ENCODE data around the gene URM1. TPM values are rescaled to one million over a fixed set of nuclear protein-coding genes. Genes with fewer than 3 reads are reported as not detected.
A peak's percentile ranks its signal among the peaks of the same experiment; 100 is the strongest.
"Not testable (repeated sequence)": the region's sequence is repeated elsewhere in the genome, so short reads cannot be mapped to it uniquely, and the experiment has no call there.

The URM1 gene
- polyA plus RNA-seq (ENCODE audit: insufficient read length in 3 of 3), result 10 to 100 TPM; 54.6 to 62.9 (median 55.4) TPM
- long read RNA-seq, donor 1, transcript URM1-203 (5 exons, 2,650 nt), result major isoform, 21 of 71 reads
- long read RNA-seq, donor 1, partial matches to known transcripts, result 50 of 71 reads
- long read RNA-seq, donor 1, other reads (novel, unspliced or antisense), result 0 of 71 reads
- long read RNA-seq, donor 2, transcript URM1-203 (5 exons, 2,650 nt), result major isoform, 16 of 18 reads
- long read RNA-seq, donor 2, partial matches to known transcripts, result 0 of 18 reads
- long read RNA-seq, donor 2, other reads (novel, unspliced or antisense), result 0 of 18 reads
- long read RNA-seq, donor 3, transcript URM1-203 (5 exons, 2,650 nt), result major isoform, 40 of 47 reads
- long read RNA-seq, donor 3, partial matches to known transcripts, result 5 of 47 reads
- long read RNA-seq, donor 3, other reads (novel, unspliced or antisense), result 0 of 47 reads
- long read RNA-seq, donor 4, transcript URM1-203 (5 exons, 2,650 nt), result major isoform, 18 of 21 reads
- long read RNA-seq, donor 4, partial matches to known transcripts, result 0 of 21 reads
- long read RNA-seq, donor 4, other reads (novel, unspliced or antisense), result 0 of 21 reads
- long read RNA-seq, donor 5, result 0 reads
- long read RNA-seq, donor 6, transcript URM1-203 (5 exons, 2,650 nt), result major isoform, 17 of 19 reads
- long read RNA-seq, donor 6, partial matches to known transcripts, result 0 of 19 reads
- long read RNA-seq, donor 6, other reads (novel, unspliced or antisense), result 0 of 19 reads
- long read RNA-seq, donor 7, transcript URM1-203 (5 exons, 2,650 nt), result major isoform, 32 of 44 reads
- long read RNA-seq, donor 7, partial matches to known transcripts, result 5 of 44 reads
- long read RNA-seq, donor 7, other reads (novel, unspliced or antisense), result 0 of 44 reads
- long read RNA-seq, donor 8, transcript URM1-203 (5 exons, 2,650 nt), result major isoform, 31 of 45 reads
- long read RNA-seq, donor 8, partial matches to known transcripts, result 5 of 45 reads
- long read RNA-seq, donor 8, other reads (novel, unspliced or antisense), result 5 of 45 reads
- long read RNA-seq, donor 9, transcript URM1-203 (5 exons, 2,650 nt), result major isoform, 23 of 26 reads
- long read RNA-seq, donor 9, partial matches to known transcripts, result 0 of 26 reads
- long read RNA-seq, donor 9, other reads (novel, unspliced or antisense), result 0 of 26 reads
- long read RNA-seq, donor 10, transcript URM1-203 (5 exons, 2,650 nt), result major isoform, 23 of 87 reads
- long read RNA-seq, donor 10, partial matches to known transcripts, result 61 of 87 reads
- long read RNA-seq, donor 10, other reads (novel, unspliced or antisense), result 0 of 87 reads
- long read RNA-seq, donor 11, transcript URM1-203 (5 exons, 2,650 nt), result major isoform, 20 of 31 reads
- long read RNA-seq, donor 11, partial matches to known transcripts, result 9 of 31 reads
- long read RNA-seq, donor 11, other reads (novel, unspliced or antisense), result 0 of 31 reads
- long read RNA-seq, donor 12, transcript URM1-203 (5 exons, 2,650 nt), result major isoform, 9 of 16 reads
- long read RNA-seq, donor 12, partial matches to known transcripts, result 6 of 16 reads
- long read RNA-seq, donor 12, other reads (novel, unspliced or antisense), result 0 of 16 reads
- long read RNA-seq, donor 13, result 0 reads
- long read RNA-seq, donor 14, transcript URM1-203 (5 exons, 2,650 nt), result major isoform, 20 of 56 reads
- long read RNA-seq, donor 14, partial matches to known transcripts, result 35 of 56 reads
- long read RNA-seq, donor 14, other reads (novel, unspliced or antisense), result 0 of 56 reads
- long read RNA-seq, donor 15, transcript URM1-203 (5 exons, 2,650 nt), result major isoform, 11 of 12 reads
- long read RNA-seq, donor 15, partial matches to known transcripts, result 0 of 12 reads
- long read RNA-seq, donor 15, other reads (novel, unspliced or antisense), result 0 of 12 reads
- long read RNA-seq, donor 16, transcript URM1-203 (5 exons, 2,650 nt), result major isoform, 68 of 196 reads
- long read RNA-seq, donor 16, partial matches to known transcripts, result 119 of 196 reads
- long read RNA-seq, donor 16, other reads (novel, unspliced or antisense), result 0 of 196 reads

- DNase-seq (ENCODE audit: extremely low read depth in 1 of 11, low read depth in 9 of 11, low spot score in 4 of 11), result peak; percentile 86 to 98 (median 94)
Observed at GRCh38 chr9:128370752-128371629, at the start of gene URM1. URM1 (plus strand) TSS chr9:128371374; CDS start chr9:128371381, 7 bp downstream.

GRCh38 chr9:128321879-128322403, 49.2 kb upstream of the URM1 start:
- DNase-seq (ENCODE audit: extremely low read depth in 1 of 11, low read depth in 9 of 11, low spot score in 4 of 11), result no peak

GRCh38 chr9:128322404-128323211, 48.6 kb upstream of the URM1 start, which contains the start of the genes COQ4 and TRUB2:
COQ4 (plus strand) TSS chr9:128322839; CDS start chr9:128322859, 20 bp downstream.
TRUB2 (minus strand) TSS chr9:128322447; CDS start chr9:128322408, 39 bp downstream.
- peak; percentile 84 to 98 (median 93) for DNase-seq (ENCODE audit: extremely low read depth in 1 of 11, low read depth in 9 of 11, low spot score in 4 of 11)

GRCh38 chr9:128323212-128323730, 47.9 kb upstream of the URM1 start:
- no peak for DNase-seq (ENCODE audit: extremely low read depth in 1 of 11, low read depth in 9 of 11, low spot score in 4 of 11)

- no peak for DNase-seq (ENCODE audit: extremely low read depth in 1 of 11, low read depth in 9 of 11, low spot score in 4 of 11)
Observed at GRCh38 chr9:128323791-128324190, 47.4 kb upstream of the URM1 start.

GRCh38 chr9:128324401-128324800, 46.8 kb upstream of the URM1 start:
- DNase-seq (ENCODE audit: extremely low read depth in 1 of 11, low read depth in 9 of 11, low spot score in 4 of 11), result no peak

GRCh38 chr9:128325629-128326028, 45.5 kb upstream of the URM1 start:
- no peak for DNase-seq (ENCODE audit: extremely low read depth in 1 of 11, low read depth in 9 of 11, low spot score in 4 of 11)

- DNase-seq (ENCODE audit: extremely low read depth in 1 of 11, low read depth in 9 of 11, low spot score in 4 of 11), result no peak
Observed at GRCh38 chr9:128333451-128333869, 37.7 kb upstream of the URM1 start.

GRCh38 chr9:128335161-128335560, 36.0 kb upstream of the URM1 start:
- no peak for DNase-seq (ENCODE audit: extremely low read depth in 1 of 11, low read depth in 9 of 11, low spot score in 4 of 11)

GRCh38 chr9:128335914-128336313, 35.3 kb upstream of the URM1 start:
- DNase-seq (ENCODE audit: extremely low read depth in 1 of 11, low read depth in 9 of 11, low spot score in 4 of 11), result no peak

GRCh38 chr9:128337936-128338335, 33.2 kb upstream of the URM1 start:
- DNase-seq (ENCODE audit: extremely low read depth in 1 of 11, low read depth in 9 of 11, low spot score in 4 of 11), result no peak

- DNase-seq (ENCODE audit: extremely low read depth in 1 of 11, low read depth in 9 of 11, low spot score in 4 of 11), result not testable (repeated sequence)
Observed at GRCh38 chr9:128338852-128339614, 32.1 kb upstream of the URM1 start.

- DNase-seq (ENCODE audit: extremely low read depth in 1 of 11, low read depth in 9 of 11, low spot score in 4 of 11), result peak in 8 of 11 donors; percentile 39 to 71 (median 61)
Observed at GRCh38 chr9:128339761-128340690, 31.1 kb upstream of the URM1 start, which contains the start of gene SLC27A4. SLC27A4 (plus strand) TSS chr9:128340527; CDS start chr9:128343133, 2,606 bp downstream.
